GM19238 (cell line): ENCODE data around the gene BOD1L1.

Experiments used
- DNase-seq: peaks from one replicate; pipeline ENCODE4 v3.0.0; 2011; ENCODE audit warnings: low spot score; ENCODE audit not compliant: insufficient read length

Gene BOD1L1

GRCh38 chr4:13627606-13628311, at the start of gene BOD1L1:
TSS of gene BOD1L1 (minus strand) at chr4:13627725. CDS start at chr4:13627587, 138 bp downstream.
- peak; percentile 85 for DNase-seq

GRCh38 chr4:13674971-13675370, 47.4 kb upstream of the BOD1L1 start:
- DNase-seq = no peak

GRCh38 chr4:13673167-13673566, 45.6 kb upstream of the BOD1L1 start:
- no peak for DNase-seq

DNA sequence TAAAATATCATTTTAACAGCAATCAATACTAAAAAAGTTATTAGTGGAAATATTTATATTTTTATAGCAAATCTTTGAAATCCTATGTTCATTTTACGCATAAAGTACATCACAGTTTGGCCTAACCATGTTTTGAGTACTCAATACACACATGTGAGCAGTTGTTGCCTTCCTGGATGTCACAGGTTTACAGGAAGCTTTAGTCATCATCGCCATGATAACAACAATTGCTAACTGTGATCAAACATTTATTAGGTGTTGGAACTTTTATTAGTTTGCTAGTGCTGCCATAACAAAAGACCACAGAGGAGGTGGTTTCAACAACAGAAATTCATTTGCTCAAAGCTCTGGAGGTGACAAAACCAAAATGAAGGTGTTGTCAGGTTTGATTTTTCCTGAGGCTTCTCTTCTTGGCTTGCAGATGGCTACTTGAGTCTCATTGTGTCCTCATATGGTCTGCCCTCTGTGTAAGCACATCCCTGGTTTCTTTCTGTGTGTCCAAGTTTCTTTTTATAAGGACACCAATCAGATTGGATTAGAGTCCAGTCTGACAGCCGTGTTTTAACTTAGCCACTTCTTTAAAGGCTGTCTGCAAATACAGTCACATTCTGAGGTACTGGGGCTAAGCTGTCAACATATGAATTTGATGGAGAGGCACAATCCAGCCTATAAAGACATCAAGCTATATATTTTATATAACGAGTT, 43.1 kb upstream of the BOD1L1 start:
- DNase-seq = no peak

DNA sequence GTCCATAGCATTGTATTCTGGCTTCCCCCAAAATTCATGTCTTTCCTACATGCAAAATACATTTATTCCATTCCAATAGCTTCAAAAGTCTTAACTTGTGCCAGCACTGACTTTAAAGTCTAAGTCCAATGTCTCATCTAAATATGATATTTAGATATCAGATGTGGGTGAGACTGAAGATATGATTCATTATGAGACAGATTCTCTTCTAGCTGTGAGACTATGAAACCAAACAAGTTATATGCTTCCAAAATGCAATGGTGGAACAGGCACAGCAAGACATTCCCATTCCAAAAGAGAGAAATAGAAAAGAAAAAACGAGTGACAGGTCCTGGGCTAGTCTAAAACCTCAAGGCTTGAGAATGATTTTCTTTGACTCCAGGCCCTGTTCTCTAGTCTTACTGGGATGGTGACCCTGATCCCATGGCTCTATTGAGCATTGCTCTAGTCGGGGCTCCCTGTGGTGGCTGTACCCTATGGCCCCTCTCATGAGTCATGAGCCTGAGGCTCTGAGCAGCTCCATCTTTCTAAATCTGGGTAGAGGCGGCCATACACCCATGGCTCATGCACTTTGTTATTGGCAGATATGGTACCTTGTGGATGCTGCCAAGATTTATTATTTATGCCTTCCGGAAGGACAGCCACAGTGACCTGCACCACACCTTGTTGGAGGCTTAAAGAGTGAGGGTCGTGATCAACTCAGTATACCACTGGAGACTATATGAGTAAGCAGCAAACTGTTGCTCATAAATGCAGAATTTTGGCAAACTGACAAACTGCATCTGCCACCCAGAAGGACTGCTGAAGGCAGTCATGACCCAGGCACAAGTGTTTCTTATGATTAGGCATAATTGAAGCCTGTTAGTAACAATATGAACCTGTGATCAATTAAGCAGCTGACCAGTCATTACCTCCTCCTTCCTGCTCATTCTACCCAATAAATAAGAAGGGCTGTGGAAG, 38.5 kb upstream of the BOD1L1 start:
- DNase-seq = no peak

DNA sequence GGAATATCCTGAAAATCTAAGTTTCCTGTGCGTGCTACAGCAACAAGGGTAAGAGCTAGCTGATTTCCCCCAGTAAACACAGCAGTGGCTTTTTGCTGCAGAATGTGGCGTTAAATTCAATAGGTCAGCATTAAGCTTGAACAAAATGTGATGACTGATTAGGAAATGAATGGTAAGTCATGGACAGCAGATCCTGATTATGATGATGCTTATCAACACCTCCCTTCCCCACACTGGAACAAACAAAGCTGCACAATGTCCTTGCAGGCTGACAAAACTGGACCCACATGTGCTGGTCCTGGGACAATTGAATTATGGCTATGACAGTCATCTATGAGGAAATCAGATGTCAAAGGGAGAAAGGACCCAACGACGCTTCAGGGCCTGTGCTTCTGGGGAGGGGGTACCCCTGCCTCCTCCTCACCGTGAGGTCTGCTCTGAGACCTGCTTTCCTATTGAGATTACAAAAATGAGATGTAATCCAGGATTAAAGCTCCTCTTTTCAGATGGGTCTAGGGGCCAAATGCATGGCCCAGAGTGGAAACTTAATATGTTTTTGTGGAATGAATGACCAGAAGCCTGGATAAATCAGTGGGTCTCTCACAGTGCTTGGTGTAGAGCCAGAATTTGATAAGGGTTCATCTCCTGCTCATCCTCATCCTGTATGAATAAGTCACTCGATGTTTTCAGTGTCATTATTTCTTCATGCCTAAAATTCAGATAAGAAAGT, 32.0 kb upstream of the BOD1L1 start:
- no peak for DNase-seq

- DNase-seq = no peak
Observed at GRCh38 chr4:13656569-13657405, 29.3 kb upstream of the BOD1L1 start.

DNA sequence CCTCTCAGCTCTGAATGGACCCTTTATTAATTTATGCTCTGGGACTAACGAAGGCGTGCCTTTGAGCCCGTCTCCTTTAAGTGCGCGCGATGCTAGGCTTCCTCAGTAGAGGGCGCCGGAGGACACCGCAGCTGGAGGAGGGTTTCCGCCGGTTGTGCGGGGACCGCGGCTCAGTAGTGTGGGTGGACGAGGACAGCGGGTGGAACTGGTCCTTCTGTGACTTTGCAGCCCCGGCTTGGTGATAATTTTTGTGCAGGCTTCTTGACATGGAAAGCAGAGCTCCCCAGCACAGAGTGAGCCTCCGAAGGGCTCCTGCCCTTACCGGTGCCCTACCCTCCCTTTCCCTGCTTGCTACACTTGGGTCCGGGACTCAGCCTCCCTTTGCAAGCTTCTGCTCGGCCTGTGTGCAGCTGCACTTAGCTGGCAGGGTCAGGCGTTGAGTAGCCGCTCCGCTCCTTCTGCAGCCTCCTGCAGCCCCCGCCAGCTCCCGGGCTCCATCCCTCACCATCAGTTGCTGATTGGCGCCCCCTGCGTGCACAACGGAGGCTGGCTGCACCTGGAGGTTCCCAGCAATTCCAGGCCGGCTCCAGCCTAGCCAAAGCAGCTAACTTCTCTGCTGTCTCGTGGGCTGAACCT, 26.8 kb upstream of the BOD1L1 start:
- DNase-seq = peak; percentile 56

DNA sequence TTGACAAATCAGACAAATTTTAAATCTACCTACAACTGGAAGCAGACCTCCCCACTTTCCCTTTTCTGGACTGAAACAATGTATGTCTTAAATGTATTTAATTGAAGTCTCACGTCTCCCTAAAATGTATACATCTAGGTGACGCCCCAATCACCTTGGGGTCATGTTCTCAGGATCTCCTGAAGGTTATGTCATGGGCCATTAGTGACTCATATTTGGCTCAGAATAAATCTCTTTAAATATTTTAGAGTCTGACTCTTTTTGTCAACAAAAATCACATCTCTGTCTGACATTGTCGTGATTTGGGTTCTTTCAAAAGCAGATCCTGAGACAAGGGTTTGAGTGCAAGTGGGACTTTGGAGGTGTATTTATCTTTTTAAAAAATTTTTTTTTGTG, 26.2 kb upstream of the BOD1L1 start:
- no peak for DNase-seq

DNA sequence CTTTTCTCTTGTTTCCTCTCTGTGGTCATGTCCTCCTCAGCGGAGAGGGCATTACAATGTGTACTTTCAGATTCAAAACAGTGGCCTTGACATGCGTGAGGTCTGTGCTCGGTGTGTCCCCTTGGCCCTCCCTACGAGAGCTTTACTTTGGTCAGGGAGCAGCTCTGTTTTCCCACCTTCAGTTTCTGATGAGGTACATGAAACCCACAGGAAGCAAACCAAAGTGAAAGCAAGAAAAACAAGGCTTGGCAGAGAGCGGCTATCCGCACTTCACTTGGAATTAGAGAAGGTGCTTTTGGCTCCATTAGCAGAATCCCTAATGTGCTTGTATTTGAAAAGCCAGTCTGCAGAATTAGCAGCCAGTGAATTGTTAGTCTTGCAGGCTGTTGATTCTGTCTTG, 19.5 kb upstream of the BOD1L1 start:
- no peak for DNase-seq

DNA sequence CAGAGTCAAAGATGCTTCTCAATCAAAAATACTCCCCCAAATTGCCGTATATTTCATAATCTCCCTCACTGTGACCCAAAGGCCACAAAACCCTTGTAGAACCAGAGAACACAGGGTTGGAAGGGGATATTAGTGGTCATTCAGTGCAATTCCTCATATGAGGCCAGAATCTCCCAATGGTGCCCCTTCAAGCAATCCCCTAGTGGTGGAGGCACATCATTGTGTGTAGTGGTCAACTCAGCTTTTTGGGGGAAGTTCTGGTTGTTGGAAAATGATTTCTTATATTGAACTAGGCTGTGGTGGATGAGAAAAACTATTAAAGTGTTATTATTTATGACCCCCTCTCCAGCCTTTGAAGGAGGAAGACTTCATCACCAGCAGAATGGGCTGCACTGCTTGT, 17.6 kb upstream of the BOD1L1 start:
- DNase-seq = no peak

- DNase-seq = no peak
Observed at GRCh38 chr4:13642170-13642950, 14.8 kb upstream of the BOD1L1 start.

DNA sequence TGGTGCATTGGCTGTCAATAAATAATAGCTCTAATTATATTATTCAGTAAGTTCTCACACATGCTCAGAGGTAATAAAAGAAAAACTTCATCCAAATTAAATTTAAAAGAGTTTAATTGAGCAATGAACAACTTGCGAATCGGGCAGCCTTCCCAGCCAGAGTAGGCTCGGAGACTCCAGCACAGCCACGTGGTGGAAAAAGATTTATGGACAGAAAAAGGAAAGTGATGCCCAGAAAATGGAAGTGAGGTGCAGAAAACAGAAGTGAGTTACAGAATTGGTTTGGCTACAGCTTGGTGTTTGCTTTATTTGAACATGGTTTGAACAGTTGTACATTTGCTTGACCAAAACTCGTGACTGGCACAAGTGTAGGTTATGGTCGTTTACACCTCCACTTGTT, 13.6 kb upstream of the BOD1L1 start:
- DNase-seq = no peak

GRCh38 chr4:13640149-13640940, 12.8 kb upstream of the BOD1L1 start:
- no peak for DNase-seq

GRCh38 chr4:13635286-13635799, 7.8 kb upstream of the BOD1L1 start:
- DNase-seq = no peak

GRCh38 chr4:13633671-13634070, 6.1 kb upstream of the BOD1L1 start:
- no peak for DNase-seq

GRCh38 chr4:13627178-13627605, 333 bp downstream of the BOD1L1 start:
- DNase-seq = peak; percentile 22
